CD14-positive monocyte (primary cell): ENCODE results near the gene ARL16. TPM values are rescaled to one million over a fixed set of nuclear protein-coding genes. Genes with fewer than 3 reads are reported as not detected.

Experiments
- DNase-seq, 3 donors: peaks; one replicate each; pipeline ENCODE4 v3.0.0-alpha.2; 2011 to 2022
- H2AFZ ChIP-seq: 2 replicates; pipeline ENCODE4 v1.6.0; 2012; ENCODE audit warnings: mild to moderate bottlenecking, low read depth, low read length, inconsistent platforms; ENCODE audit not compliant: insufficient read depth, poor library complexity, severe bottlenecking
- H3K27ac ChIP-seq, 2 donors: 1 replicate in 1 of 2; 2 replicates in 1 of 2; pipeline ENCODE4 v1.5.1; 2012 to 2013; ENCODE audit warnings: low read length in 2 of 2, control low read depth in 1 of 2, inconsistent platforms in 1 of 2, low read depth in 1 of 2, mild to moderate bottlenecking in 1 of 2
- H3K27me3 ChIP-seq, 2 donors: one replicate each; pipeline versions ENCODE4 v1.6.0 to v1.6.1; 2011 to 2013; ENCODE audit warnings: low read length in 2 of 2; ENCODE audit not compliant: control insufficient read depth in 2 of 2, insufficient read depth in 2 of 2
- H3K36me3 ChIP-seq, 2 donors: replicated peaks in 1 of 2; 1 replicate in 1 of 2; 2 replicates in 1 of 2; pipeline versions ENCODE4 v1.5.1 to v1.6.1; 2012 to 2013; ENCODE audit warnings: low read length in 2 of 2, control low read depth in 1 of 2, inconsistent platforms in 1 of 2, mild to moderate bottlenecking in 1 of 2; ENCODE audit not compliant: insufficient read depth in 2 of 2, control insufficient read depth in 1 of 2
- H3K4me1 ChIP-seq, 2 donors: 1 replicate in 1 of 2; 2 replicates in 1 of 2; pipeline versions ENCODE4 v1.5.1 to v1.6.1; 2012 to 2013; ENCODE audit warnings: low read length in 2 of 2, control low read depth in 1 of 2, inconsistent platforms in 1 of 2, mild to moderate bottlenecking in 1 of 2, moderate library complexity in 1 of 2; ENCODE audit not compliant: insufficient read depth in 2 of 2, control insufficient read depth in 1 of 2
- H3K4me2 ChIP-seq: replicated peaks from 2 replicates; pipeline ENCODE3; 2012; ENCODE audit warnings: low read length, moderate library complexity, mild to moderate bottlenecking; ENCODE audit not compliant: poor library complexity, severe bottlenecking; ENCODE audit errors: extremely low read depth
- H3K4me3 ChIP-seq, 3 experiments: fragments of 200-600 bp in 1 of 3; sonication (generic) in 1 of 3; replicated peaks in 1 of 3; 1 replicate in 2 of 3; 2 replicates in 1 of 3; pipeline ENCODE4 v1.5.1; 2011 to 2013; ENCODE audit warnings: low read length in 3 of 3, mild to moderate bottlenecking in 3 of 3, control low read depth in 2 of 3, low read depth in 2 of 3, inconsistent platforms in 1 of 3, moderate library complexity in 1 of 3
- H3K79me2 ChIP-seq: 2 replicates; pipeline ENCODE4 v1.6.0; 2012; ENCODE audit warnings: mild to moderate bottlenecking, control low read depth, inconsistent platforms, low read length, moderate library complexity; ENCODE audit not compliant: insufficient read depth
- H3K9ac ChIP-seq: 2 replicates; pipeline ENCODE4 v1.6.0; 2017; ENCODE audit warnings: low read length, mild to moderate bottlenecking; ENCODE audit not compliant: insufficient read depth, poor library complexity, severe bottlenecking
- H3K9me3 ChIP-seq, 2 donors: replicated peaks in 1 of 2; 1 replicate in 1 of 2; 2 replicates in 1 of 2; pipeline versions ENCODE4 v1.5.1 to v1.6.1; 2012 to 2013; ENCODE audit warnings: low read length in 2 of 2, control low read depth in 1 of 2; ENCODE audit not compliant: control insufficient read depth in 1 of 2, insufficient read depth in 1 of 2
- H4K20me1 ChIP-seq: 2 replicates; pipeline ENCODE4 v1.6.0; 2012; ENCODE audit warnings: mild to moderate bottlenecking, low read length, control low read depth, moderate library complexity; ENCODE audit not compliant: insufficient read depth
- H3K27ac Mint-ChIP-seq, 7 donors: one replicate each; pipeline ENCODE4 v1.8.0; 2020; ENCODE audit warnings: mild to moderate bottlenecking in 7 of 7, mixed read lengths in 7 of 7, moderate library complexity in 6 of 7, inconsistent platforms in 2 of 7
- H3K27me3 Mint-ChIP-seq, 3 donors: one replicate each; pipeline ENCODE4 v1.8.0; 2021 to 2022; ENCODE audit warnings: low read depth in 3 of 3, mild to moderate bottlenecking in 3 of 3, mixed read lengths in 3 of 3, moderate library complexity in 3 of 3, inconsistent platforms in 1 of 3
- H3K36me3 Mint-ChIP-seq, 2 donors: one replicate each; pipeline ENCODE4 v1.8.0; 2020; ENCODE audit warnings: mixed read lengths in 2 of 2, inconsistent platforms in 1 of 2, mild to moderate bottlenecking in 1 of 2
- H3K4me1 Mint-ChIP-seq: one replicate; pipeline ENCODE4 v1.8.0; 2020; ENCODE audit warnings: mild to moderate bottlenecking, mixed read lengths
- H3K4me3 Mint-ChIP-seq, 2 donors: one replicate each; pipeline ENCODE4 v1.8.0; 2020; ENCODE audit warnings: mild to moderate bottlenecking in 2 of 2, mixed read lengths in 2 of 2, moderate library complexity in 1 of 2
- H3K9me3 Mint-ChIP-seq, 7 donors: one replicate each; pipeline ENCODE4 v1.8.0; 2020 to 2022; ENCODE audit warnings: mixed read lengths in 7 of 7, mild to moderate bottlenecking in 6 of 7, moderate library complexity in 6 of 7, inconsistent platforms in 2 of 7
- WGBS: methylation state at CpG from one replicate; pipeline ENCODE4 v1.1.5; 2013; ENCODE audit warnings: missing lambda C conversion rate; ENCODE audit not compliant: insufficient coverage; 5-methylcytosine and 5-hydroxymethylcytosine counted together
- intact Hi-C, 2 donors: fragments of 100-400 bp; cut with micrococcal nuclease; formaldehyde crosslinking; loops; one replicate each; pipeline versions ENCODE4 v1.15.0 to v1.15.1; 2023
- polyA plus RNA-seq, 3 donors: library from polyadenylated mRNA; depleted of rRNA in 1 of 3; unstranded in 2 of 3; stranded (reverse) in 1 of 3; fragments of 300-500 nt in 2 of 3; fragments of >200 nt in 1 of 3; fragmentation: Illumina TruSeq in 2 of 3; gene quantifications; 1 replicate in 2 of 3; 2 replicates in 1 of 3; pipeline ENCODE4 v1.2.3, GENCODE V29; 2012 to 2021
- TF ChIP-seq, protein P1 (sequence below): fragments of 200-600 bp; IDR thresholded peaks from one replicate; pipeline ENCODE4 v1.8.0; 2022; ENCODE audit warnings: antibody characterized with exemption, mild to moderate bottlenecking

Gene ARL16
- polyA plus RNA-seq, 3 donors = 17.6 to 43.0 (median 28.7) TPM

DNA sequence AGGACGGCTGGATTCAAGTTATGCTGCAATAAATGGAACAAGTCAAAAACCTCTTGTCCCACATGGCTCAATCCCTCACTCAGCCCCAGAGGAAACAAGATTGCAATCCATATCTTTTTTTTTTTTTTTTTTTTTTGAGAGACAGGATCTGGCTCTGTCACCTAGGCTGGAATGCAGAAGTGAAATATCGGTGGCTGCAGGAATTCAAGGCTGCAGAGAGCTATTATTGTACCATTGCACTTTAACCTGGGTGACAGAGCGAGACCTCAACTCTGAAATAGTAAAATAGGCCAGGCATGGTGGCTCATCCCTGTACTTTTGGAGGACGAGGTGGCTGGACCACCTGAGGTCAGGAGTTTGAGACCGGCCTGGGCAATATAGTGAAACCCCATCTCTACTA, 24.6 kb downstream of the ARL16 start:
- Histone ChIP-seq H3K79me2 (no peaks in the 10 kb centered on the region), H3K9me3 (no peaks in the 10 kb centered on the region), H3K4me1 (peaks cover 8 to 11% of the 10 kb centered on the region in 2 donors), H3K4me2 (no peak overlapping the region), H3K9ac (no peak overlapping the region), H3K27me3 (no peaks in the 10 kb centered on the region), H2AFZ (no peak overlapping the region), H4K20me1 (no peaks in the 10 kb centered on the region), H3K36me3 (peaks cover 0 to under 1% of the 10 kb centered on the region in 2 donors), H3K4me3 (no peak overlapping the region), H3K27ac (no peak overlapping the region)
- Mint-ChIP-seq H3K27ac (no peak overlapping the region), H3K4me1 (peaks cover 11% of the 10 kb centered on the region), H3K27me3 (peaks cover 4 to 7% (median 6%) of the 10 kb centered on the region in 3 donors), H3K36me3 (no peaks in the 10 kb centered on the region), H3K9me3 (peaks cover 0 to 1% (median 0%) of the 10 kb centered on the region in 7 donors), H3K4me3 (no peak overlapping the region)
- DNase-seq = no peak
- TF ChIP-seq, protein P1, sequence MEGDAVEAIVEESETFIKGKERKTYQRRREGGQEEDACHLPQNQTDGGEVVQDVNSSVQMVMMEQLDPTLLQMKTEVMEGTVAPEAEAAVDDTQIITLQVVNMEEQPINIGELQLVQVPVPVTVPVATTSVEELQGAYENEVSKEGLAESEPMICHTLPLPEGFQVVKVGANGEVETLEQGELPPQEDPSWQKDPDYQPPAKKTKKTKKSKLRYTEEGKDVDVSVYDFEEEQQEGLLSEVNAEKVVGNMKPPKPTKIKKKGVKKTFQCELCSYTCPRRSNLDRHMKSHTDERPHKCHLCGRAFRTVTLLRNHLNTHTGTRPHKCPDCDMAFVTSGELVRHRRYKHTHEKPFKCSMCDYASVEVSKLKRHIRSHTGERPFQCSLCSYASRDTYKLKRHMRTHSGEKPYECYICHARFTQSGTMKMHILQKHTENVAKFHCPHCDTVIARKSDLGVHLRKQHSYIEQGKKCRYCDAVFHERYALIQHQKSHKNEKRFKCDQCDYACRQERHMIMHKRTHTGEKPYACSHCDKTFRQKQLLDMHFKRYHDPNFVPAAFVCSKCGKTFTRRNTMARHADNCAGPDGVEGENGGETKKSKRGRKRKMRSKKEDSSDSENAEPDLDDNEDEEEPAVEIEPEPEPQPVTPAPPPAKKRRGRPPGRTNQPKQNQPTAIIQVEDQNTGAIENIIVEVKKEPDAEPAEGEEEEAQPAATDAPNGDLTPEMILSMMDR = no peak
- intact Hi-C loops = no loop called here
- 42% methylated on average over 2 of the region's 5 CpGs for WGBS

DNA sequence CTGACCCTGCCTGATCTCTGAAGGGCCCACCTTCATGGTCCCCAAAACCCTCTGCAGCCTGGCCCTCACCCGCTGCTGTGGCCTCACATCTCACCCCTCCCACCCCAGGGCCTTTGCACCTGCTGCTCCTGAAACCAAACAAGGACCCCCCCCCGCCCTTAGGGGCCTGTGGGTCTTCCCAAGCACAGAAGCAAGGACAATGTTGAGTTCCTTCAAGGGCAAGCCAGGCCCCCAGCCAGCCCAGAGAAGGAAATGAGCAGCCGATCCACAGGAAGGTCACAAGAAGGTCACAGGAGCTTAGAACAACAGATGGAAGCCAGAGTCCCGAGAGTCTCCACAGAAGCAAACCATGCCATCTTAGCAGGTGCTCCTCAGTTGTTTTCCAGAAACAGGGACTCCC, 26.8 kb downstream of the ARL16 start:
- WGBS = 19% methylated on average over 3 of the region's 4 CpGs
- peak overlapping the region in 3 of 7 donors; percentile 2 to 37 (median 20) for H3K27ac Mint-ChIP-seq
- Histone ChIP-seq H3K27me3 (no peaks in the 10 kb centered on the region), H3K4me3 (no peak overlapping the region), H3K27ac (no peak overlapping the region), H3K4me2 (peak overlapping the region; percentile 16), H3K9me3 (no peaks in the 10 kb centered on the region), H3K4me1 (peaks cover 19 to 26% of the 10 kb centered on the region in 2 donors), H3K36me3 (no peaks in the 10 kb centered on the region), H2AFZ (peak overlapping the region; percentile 30), H3K79me2 (no peaks in the 10 kb centered on the region), H4K20me1 (no peaks in the 10 kb centered on the region), H3K9ac (peak overlapping the region; percentile 8)
- H3K27me3 Mint-ChIP-seq = peaks cover 6 to 15% (median 12%) of the 10 kb centered on the region in 3 donors
- peaks cover 21% of the 10 kb centered on the region for H3K4me1 Mint-ChIP-seq
- DNase-seq = no peak
- peaks cover 0 to 1% (median 0%) of the 10 kb centered on the region in 7 donors for H3K9me3 Mint-ChIP-seq
- intact Hi-C loops = no loop called here
- H3K36me3 Mint-ChIP-seq = no peaks in the 10 kb centered on the region
- TF ChIP-seq, protein P1 = no peak
- peak overlapping the region in 1 of 2 donors; percentile 55 for H3K4me3 Mint-ChIP-seq
